Measurements from ENCODE around the gene SETD2.
"Not testable (repeated sequence)": the region's sequence is repeated elsewhere in the genome, so short reads cannot be mapped to it uniquely, and the experiment has no call there.

The SETD2 gene

GRCh38 chr3:47102081-47102600 is 61.8 kb downstream of the SETD2 start:
- no peak for DNase-seq (ENCODE audit: low spot score)

GRCh38 chr3:47098910-47099309 is 65.0 kb downstream of the SETD2 start:
- no peak for DNase-seq (ENCODE audit: low spot score)

- DNase-seq (ENCODE audit: low spot score) = no peak
Measured at GRCh38 chr3:47097864-47098263, 66.0 kb downstream of the SETD2 start.

- DNase-seq (ENCODE audit: low spot score) = no peak
Measured at GRCh38 chr3:47096959-47097358, 67.0 kb downstream of the SETD2 start.

- no peak for DNase-seq (ENCODE audit: low spot score)
Measured at GRCh38 chr3:47092090-47092489, 71.8 kb downstream of the SETD2 start.

DNA sequence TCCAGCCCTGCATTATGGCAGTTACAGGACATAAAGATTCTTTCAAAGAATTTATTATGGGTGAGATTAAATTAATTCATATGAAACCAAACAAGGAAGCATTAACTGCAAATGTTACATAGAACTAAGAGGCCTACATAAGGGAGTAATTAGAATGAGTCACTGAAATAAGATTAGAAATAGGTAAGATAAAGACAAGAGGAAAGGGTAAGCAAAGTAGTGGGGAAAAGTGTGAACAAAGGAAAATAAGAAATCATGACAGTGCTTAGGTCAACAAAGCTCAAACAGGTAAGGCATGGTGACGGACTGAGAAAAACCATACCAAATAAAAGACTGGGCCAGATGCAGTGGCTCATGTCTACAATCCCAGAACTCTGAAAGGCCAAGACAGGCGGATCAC is 74.3 kb downstream of the SETD2 start:
- no peak for DNase-seq (ENCODE audit: low spot score)

DNA sequence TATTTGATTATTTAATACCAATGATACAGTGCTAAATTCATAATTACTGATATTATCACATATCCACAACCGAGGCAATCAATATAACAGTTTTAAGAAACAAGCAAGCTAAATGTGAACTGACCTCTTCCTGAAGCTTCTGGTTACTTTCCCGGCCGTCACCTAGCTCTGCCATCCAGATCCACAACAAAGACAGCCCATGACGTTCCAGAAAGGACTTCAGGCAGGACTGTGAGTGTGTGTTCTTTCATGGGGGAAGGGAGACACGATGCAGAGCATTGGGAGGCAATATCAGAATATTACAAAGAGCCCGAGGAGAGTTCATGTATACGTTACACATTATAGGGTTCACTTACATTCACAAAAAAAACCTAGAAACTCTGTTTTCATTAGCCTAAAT is 77.8 kb downstream of the SETD2 start:
- DNase-seq (ENCODE audit: low spot score) = no peak

- DNase-seq (ENCODE audit: low spot score) = no peak
Measured at GRCh38 chr3:47083786-47084185, 80.1 kb downstream of the SETD2 start.

GRCh38 chr3:47082519-47082918 is 81.4 kb downstream of the SETD2 start:
- no peak for DNase-seq (ENCODE audit: low spot score)

GRCh38 chr3:47079432-47079831 is 84.5 kb downstream of the SETD2 start:
- no peak for DNase-seq (ENCODE audit: low spot score)

DNA sequence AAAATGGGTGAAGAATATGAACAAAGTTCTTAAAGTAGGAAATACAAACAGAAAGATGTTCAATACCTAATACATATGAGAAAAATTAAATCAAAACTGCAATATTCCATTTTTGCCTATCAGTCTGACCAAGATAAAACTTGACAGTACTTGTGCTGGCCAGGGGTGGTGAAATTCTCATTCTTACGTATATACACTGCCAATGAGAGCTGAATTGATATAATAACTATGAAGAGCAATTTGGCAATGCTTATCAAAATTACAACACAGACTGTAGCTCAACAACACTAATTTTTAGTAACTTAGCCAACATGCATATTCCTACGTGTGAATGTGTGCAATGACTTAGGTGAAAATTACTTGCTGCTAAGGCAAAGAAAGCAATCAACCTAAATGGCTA is 90.2 kb downstream of the SETD2 start:
- no peak for DNase-seq (ENCODE audit: low spot score)

GRCh38 chr3:47070770-47071169 is 93.1 kb downstream of the SETD2 start:
- no peak for DNase-seq (ENCODE audit: low spot score)

DNA sequence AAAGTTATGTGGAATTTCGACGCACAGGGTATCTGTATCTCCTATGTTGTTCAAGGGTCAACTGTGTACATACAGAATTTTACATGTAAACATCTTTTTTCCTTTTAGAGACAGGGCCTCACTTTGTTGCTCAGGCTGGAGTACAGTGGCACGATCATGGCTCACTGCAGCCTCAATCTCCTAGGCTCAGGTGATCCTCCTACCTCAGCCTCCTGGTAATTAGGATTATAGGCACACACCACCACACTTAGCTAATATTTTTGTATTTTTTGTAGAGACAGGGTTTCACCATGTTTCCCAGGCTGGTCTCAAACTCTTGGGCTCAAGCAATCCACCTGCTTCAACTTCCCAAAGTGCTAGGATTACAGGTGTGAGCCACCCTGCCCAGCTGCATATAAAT is 97.7 kb downstream of the SETD2 start:
- not testable (repeated sequence) for DNase-seq (ENCODE audit: low spot score)

GRCh38 chr3:47065681-47066080 is 98.2 kb downstream of the SETD2 start:
- no peak for DNase-seq (ENCODE audit: low spot score)

DNA sequence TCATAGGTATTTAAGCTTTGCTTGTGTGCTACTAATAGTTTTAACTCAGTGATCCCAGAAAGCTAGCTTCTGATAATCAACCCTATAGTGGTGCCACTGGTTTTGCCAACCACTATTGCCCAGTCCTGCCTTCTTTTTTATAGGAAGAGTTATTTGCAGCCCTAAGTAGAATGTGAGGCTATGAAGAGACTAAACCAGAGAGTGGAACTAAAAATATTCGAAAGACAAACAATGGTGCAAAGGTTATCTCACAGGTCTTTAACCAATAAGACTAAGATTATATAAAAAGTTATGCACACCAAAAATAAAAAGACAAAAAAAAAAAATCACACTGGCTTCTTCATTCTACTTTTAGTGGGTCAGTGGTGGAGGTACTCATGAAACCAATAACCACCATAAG is 98.9 kb downstream of the SETD2 start:
- DNase-seq (ENCODE audit: low spot score) = no peak

DNA sequence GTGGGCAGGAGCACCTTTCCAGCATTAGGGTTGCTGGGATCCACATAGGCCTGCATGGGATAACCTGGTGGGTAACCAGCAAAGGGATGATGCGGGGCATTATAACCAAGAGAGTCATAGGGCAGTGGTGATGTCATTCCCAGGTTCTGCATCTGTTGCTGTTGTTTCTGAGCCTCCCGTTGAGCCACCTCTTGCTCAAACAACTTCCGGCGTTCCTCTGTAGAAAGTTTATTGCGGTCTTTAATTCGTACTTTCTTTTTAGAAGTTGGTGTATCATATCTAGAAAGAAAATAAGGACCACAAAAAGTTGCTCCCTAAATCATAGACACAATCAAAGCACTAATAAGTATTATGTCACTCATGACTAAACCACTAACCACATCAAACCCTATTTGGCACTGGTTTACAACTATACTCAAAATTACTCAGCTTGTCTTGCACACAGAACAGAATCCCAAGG is 106.7 kb downstream of the SETD2 start:
- no peak for DNase-seq (ENCODE audit: low spot score)

GRCh38 chr3:47056705-47057104 is 107.2 kb downstream of the SETD2 start:
- no peak for DNase-seq (ENCODE audit: low spot score)

DNA sequence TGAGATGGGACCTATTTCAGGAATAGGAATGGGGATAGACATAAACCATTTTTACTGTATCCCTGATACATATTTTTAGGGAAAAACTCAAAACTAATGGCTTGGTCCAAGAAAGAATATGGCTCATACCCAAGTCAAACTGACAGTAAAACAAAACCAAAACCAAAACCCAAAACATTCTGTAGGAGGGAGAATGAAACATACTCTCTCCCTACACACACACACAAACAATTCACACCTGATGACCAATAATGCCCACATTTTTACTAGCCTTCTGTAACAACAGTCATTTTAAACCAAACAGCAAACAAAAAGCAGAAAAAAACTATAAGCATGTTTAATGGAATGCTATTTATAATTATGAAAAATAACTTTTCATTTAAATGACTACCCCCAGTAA is 109.5 kb downstream of the SETD2 start:
- no peak for DNase-seq (ENCODE audit: low spot score)

GRCh38 chr3:47047673-47048072 is 116.2 kb downstream of the SETD2 start:
- DNase-seq (ENCODE audit: low spot score) = no peak

DNA sequence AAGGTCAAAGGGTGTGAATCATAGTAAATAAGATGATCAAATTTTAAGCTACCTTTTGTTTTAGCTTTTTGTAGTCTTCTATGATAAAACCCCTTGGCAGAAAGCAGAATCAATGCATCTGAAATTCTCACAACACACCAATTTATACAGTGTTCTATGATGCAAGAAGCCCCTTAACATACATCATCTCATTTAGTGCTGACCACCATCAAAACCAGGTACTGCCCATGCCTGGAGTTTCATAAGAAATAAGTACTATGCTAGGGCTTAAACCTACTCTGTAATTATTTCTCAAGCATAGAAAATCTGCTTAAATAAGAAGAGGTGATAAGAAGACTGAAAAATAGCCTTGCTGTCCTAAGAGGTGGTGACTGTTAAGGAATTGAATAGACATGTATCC is 116.8 kb downstream of the SETD2 start:
- DNase-seq (ENCODE audit: low spot score) = no peak

GRCh38 chr3:47042231-47042791 is 121.6 kb downstream of the SETD2 start:
- DNase-seq (ENCODE audit: low spot score) = no peak

DNA sequence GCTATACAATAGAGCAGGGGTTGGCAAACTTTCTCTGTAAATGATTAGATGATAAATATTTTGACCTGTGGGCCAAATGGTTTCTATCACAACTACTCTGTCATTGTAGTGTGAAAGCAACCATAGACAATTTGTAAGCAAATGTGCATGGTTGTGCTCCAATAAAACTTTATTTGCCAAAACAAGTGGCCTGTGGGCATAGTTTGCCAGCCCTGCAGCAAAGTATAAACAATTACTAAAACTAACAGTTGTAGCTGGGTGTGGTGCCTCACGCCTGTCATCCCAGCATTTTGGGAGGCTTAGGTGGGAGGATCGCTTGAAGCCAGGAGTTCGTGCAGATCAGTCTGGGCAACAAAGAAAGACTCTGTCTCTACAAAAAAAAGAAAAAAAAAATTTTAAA is 122.8 kb downstream of the SETD2 start:
- DNase-seq (ENCODE audit: low spot score) = no peak

DNA sequence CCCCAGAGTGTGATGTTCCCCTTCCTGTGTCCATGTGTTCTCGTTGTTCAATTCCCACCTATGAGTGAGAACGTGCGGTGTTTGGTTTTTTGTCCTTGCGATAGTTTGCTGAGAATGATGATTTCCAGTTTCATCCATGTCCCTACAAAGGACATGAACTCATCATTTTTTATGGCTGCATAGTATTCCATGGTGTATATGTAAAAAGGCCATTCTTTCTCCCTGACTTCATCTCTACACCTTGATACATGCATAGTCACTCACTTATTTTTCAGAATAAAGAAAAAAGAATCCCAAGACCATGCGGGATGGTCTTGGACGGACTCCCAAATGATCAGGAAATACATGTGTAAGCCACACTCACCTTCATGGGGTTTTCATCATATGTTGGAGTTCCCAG is 126.6 kb downstream of the SETD2 start:
- DNase-seq (ENCODE audit: low spot score) = not testable (repeated sequence)

GRCh38 chr3:47036145-47036544 is 127.8 kb downstream of the SETD2 start:
- no peak for DNase-seq (ENCODE audit: low spot score)

Measured in Ammon's horn (tissue), 1 donor.